H1 (cell line): ENCODE results near the gene NCAPG2. TPM values are rescaled to one million over a fixed set of nuclear protein-coding genes. Genes with fewer than 3 reads are reported as not detected.

Experiments used
- CTCF ChIA-PET: fragments of 300-600 bp; sonication (Branson Sonifier 250); formaldehyde crosslinking; loops from one replicate; lab custom pipeline; 2021; ENCODE audit not compliant: partially characterized antibody; lab: Charles Lee
- POLR2A ChIA-PET: fragments of 300-600 bp; sonication (Branson Sonifier 250); formaldehyde crosslinking; loops from one replicate; lab custom pipeline; 2021; ENCODE audit warnings: inconsistent platforms; ENCODE audit not compliant: partially characterized antibody; lab: Charles Lee
- DNase-seq, 2 experiments: peaks; one replicate each; pipeline versions ENCODE4 v3.0.0 to v3.0.0-alpha.2; 2010 to 2022; ENCODE audit warnings: low spot score in 2 of 2, low read depth in 1 of 2, mixed read lengths in 1 of 2
- FAIRE-seq: peaks from 2 replicates; lab custom pipeline; 2011; peaks lifted over from hg19 to GRCh38; lab: Jason Lieb, UNC
- H2AFZ ChIP-seq: 2 replicates; pipeline ENCODE4 v1.8.1; 2012; ENCODE audit warnings: low read length, inconsistent platforms
- H2AK5ac ChIP-seq: 2 replicates; pipeline ENCODE4 v1.6.1; 2013; ENCODE audit warnings: low read depth, low read length
- H2BK120ac ChIP-seq: replicated peaks from 2 replicates; pipeline ENCODE3; 2013; ENCODE audit warnings: low read depth, low read length, inconsistent platforms
- H2BK12ac ChIP-seq: 2 replicates; pipeline ENCODE4 v1.6.1; 2013; ENCODE audit warnings: low read depth, low read length
- H2BK15ac ChIP-seq: 2 replicates; pipeline ENCODE4 v1.6.1; 2013; ENCODE audit warnings: low read length
- H2BK20ac ChIP-seq: 2 replicates; pipeline ENCODE4 v1.6.1; 2013; ENCODE audit warnings: low read length
- H2BK5ac ChIP-seq: 2 replicates; pipeline ENCODE4 v1.6.1; 2013; ENCODE audit warnings: low read depth, low read length
- H3K14ac ChIP-seq: 2 replicates; pipeline ENCODE4 v1.6.1; 2013; ENCODE audit warnings: inconsistent platforms; ENCODE audit not compliant: insufficient read length
- H3K18ac ChIP-seq: 2 replicates; pipeline ENCODE4 v1.6.1; 2013; ENCODE audit warnings: low read length; ENCODE audit errors: extremely low read depth
- H3K23ac ChIP-seq: 2 replicates; pipeline ENCODE4 v1.6.1; 2013; ENCODE audit warnings: inconsistent platforms; ENCODE audit not compliant: insufficient read length
- H3K23me2 ChIP-seq: 2 replicates; pipeline ENCODE4 v1.6.1; 2013; ENCODE audit warnings: low read depth, low read length
- H3K27ac ChIP-seq: 2 replicates; pipeline ENCODE4 v1.6.1; 2011; ENCODE audit warnings: low read depth, low read length, inconsistent platforms
- H3K27me3 ChIP-seq, 4 experiments: replicated peaks in 1 of 4; 1 replicate in 1 of 4; 2 replicates in 3 of 4; pipeline versions ENCODE4 v1.6.1 to v1.8.1; 2011 to 2013; ENCODE audit warnings: low read length in 3 of 4, mild to moderate bottlenecking in 3 of 4, inconsistent platforms in 2 of 4, mixed read lengths in 2 of 4, moderate library complexity in 1 of 4; ENCODE audit not compliant: control insufficient read depth in 3 of 4, insufficient read depth in 3 of 4; ENCODE audit errors: extremely low read depth in 1 of 4
- H3K36me3 ChIP-seq, 4 experiments: 2 replicates each; pipeline versions ENCODE4 v1.6.1 to v1.8.1; 2011 to 2013; ENCODE audit warnings: mild to moderate bottlenecking in 4 of 4, low read length in 3 of 4, moderate library complexity in 2 of 4, control low read depth in 1 of 4, inconsistent platforms in 1 of 4; ENCODE audit not compliant: insufficient read depth in 4 of 4, control insufficient read depth in 2 of 4
- H3K4ac ChIP-seq: replicated peaks from 2 replicates; pipeline ENCODE3; 2013; ENCODE audit warnings: low read length, low read depth, mixed read lengths, inconsistent platforms; ENCODE audit not compliant: insufficient read length
- H3K4me1 ChIP-seq, 4 experiments: replicated peaks in 1 of 4; 1 replicate in 1 of 4; 2 replicates in 3 of 4; pipeline versions ENCODE4 v1.6.1 to v1.8.1; 2011 to 2013; ENCODE audit warnings: low read length in 3 of 4, inconsistent platforms in 2 of 4, mixed read lengths in 1 of 4; ENCODE audit not compliant: insufficient read depth in 4 of 4, control insufficient read depth in 3 of 4
- H3K4me2 ChIP-seq, 2 experiments: 2 replicates each; pipeline versions ENCODE4 v1.6.1 to v1.8.1; 2011 to 2013; ENCODE audit warnings: low read depth in 2 of 2, low read length in 2 of 2, control low read depth in 1 of 2, inconsistent platforms in 1 of 2, mild to moderate bottlenecking in 1 of 2; ENCODE audit not compliant: insufficient read depth in 1 of 2
- H3K4me3 ChIP-seq, 4 experiments: fragments of 200-600, 300-600 bp in 1 of 4; sonication (generic), shearing (Covaris generic), sonication (Bioruptor Twin) in 1 of 4; 2 replicates each; pipeline versions ENCODE4 v1.5.1 to v1.8.1; 2011 to 2016; ENCODE audit warnings: low read length in 4 of 4, low read depth in 3 of 4, control low read depth in 2 of 4, inconsistent platforms in 2 of 4, mild to moderate bottlenecking in 2 of 4, mixed read lengths in 1 of 4, moderate library complexity in 1 of 4; ENCODE audit not compliant: insufficient read depth in 2 of 4; ENCODE audit errors: extremely low read depth in 1 of 4
- H3K56ac ChIP-seq: replicated peaks from 2 replicates; pipeline ENCODE3; 2013; ENCODE audit warnings: low read depth, mild to moderate bottlenecking, mixed read lengths, low read length, inconsistent platforms; ENCODE audit not compliant: insufficient read length
- H3K79me1 ChIP-seq: 2 replicates; pipeline ENCODE4 v1.6.1; 2013; ENCODE audit warnings: low read depth, low read length, control low read depth
- H3K79me2 ChIP-seq, 2 experiments: 2 replicates each; pipeline versions ENCODE4 v1.6.1 to v1.8.1; 2012 to 2013; ENCODE audit warnings: low read length in 2 of 2, mild to moderate bottlenecking in 2 of 2, inconsistent platforms in 1 of 2; ENCODE audit not compliant: insufficient read depth in 2 of 2, control insufficient read depth in 1 of 2
- H3K9ac ChIP-seq, 4 experiments: replicated peaks in 1 of 4; 1 replicate in 1 of 4; 2 replicates in 3 of 4; pipeline versions ENCODE4 v1.6.1 to v1.8.1; 2011 to 2013; ENCODE audit warnings: low read depth in 3 of 4, low read length in 3 of 4, control low read depth in 2 of 4, mild to moderate bottlenecking in 2 of 4, moderate library complexity in 2 of 4, inconsistent platforms in 1 of 4; ENCODE audit errors: extremely low read depth in 1 of 4
- H3K9me3 ChIP-seq, 2 experiments: 2 replicates each; pipeline versions ENCODE4 v1.6.1 to v1.8.1; 2012 to 2013; ENCODE audit warnings: mild to moderate bottlenecking in 2 of 2, moderate library complexity in 2 of 2, control low read depth in 1 of 2, inconsistent platforms in 1 of 2, low read depth in 1 of 2, low read length in 1 of 2, mixed read lengths in 1 of 2; ENCODE audit not compliant: insufficient read depth in 2 of 2
- H4K20me1 ChIP-seq, 2 experiments: replicated peaks in 1 of 2; 2 replicates each; pipeline versions ENCODE3 to v1.8.1; 2011 to 2013; ENCODE audit warnings: inconsistent platforms in 2 of 2, low read length in 2 of 2, mild to moderate bottlenecking in 1 of 2; ENCODE audit not compliant: insufficient read depth in 2 of 2, control insufficient read depth in 1 of 2
- H4K5ac ChIP-seq: 2 replicates; pipeline ENCODE4 v1.6.1; 2013; ENCODE audit warnings: low read length, low read depth, mixed read lengths, inconsistent platforms; ENCODE audit not compliant: insufficient read length
- H4K8ac ChIP-seq: 2 replicates; pipeline ENCODE4 v1.8.0; 2013; ENCODE audit warnings: mild to moderate bottlenecking, moderate library complexity, low read length, inconsistent platforms; ENCODE audit not compliant: insufficient read depth; ENCODE audit errors: extremely low read depth
- H4K91ac ChIP-seq: replicated peaks from 2 replicates; pipeline ENCODE3; 2013; ENCODE audit warnings: low read length, mixed read lengths, inconsistent platforms; ENCODE audit not compliant: insufficient read length
- EP300 ChIP-seq, 2 experiments: IDR thresholded peaks; 1 replicate in 1 of 2; 2 replicates in 1 of 2; pipeline ENCODE4 v1.6.1; 2011 to 2012; ENCODE audit warnings: low read depth in 2 of 2, low read length in 2 of 2, mild to moderate bottlenecking in 2 of 2, borderline replicate concordance in 1 of 2, inconsistent platforms in 1 of 2, moderate library complexity in 1 of 2
- FOSL1 ChIP-seq: IDR thresholded peaks from 2 replicates; pipeline ENCODE4 v1.6.1; 2011; ENCODE audit warnings: mild to moderate bottlenecking, low read depth, low read length, moderate library complexity; ENCODE audit not compliant: insufficient read depth
- HDAC2 ChIP-seq, 2 experiments: fragments of 300-600 bp in 1 of 2; sonication (generic) in 1 of 2; IDR thresholded peaks; 2 replicates each; pipeline ENCODE4 v1.6.1; 2011 to 2012; ENCODE audit warnings: low read depth in 2 of 2, low read length in 2 of 2, mild to moderate bottlenecking in 2 of 2, moderate library complexity in 2 of 2, borderline replicate concordance in 1 of 2, inconsistent platforms in 1 of 2
- HDAC6 ChIP-seq: IDR thresholded peaks from one replicate; pipeline ENCODE4 v1.7.1; 2012; ENCODE audit warnings: low read depth, mild to moderate bottlenecking, inconsistent platforms, low read length, moderate library complexity
- MAFK ChIP-seq: IDR thresholded peaks from 2 replicates; pipeline ENCODE4 v1.6.1; 2012; ENCODE audit warnings: low read depth, mild to moderate bottlenecking, improper control_type of control experiment, low read length
- PHF8 ChIP-seq: fragments of 200-600 bp; sonication (generic); conservative IDR thresholded peaks from 2 replicates; pipeline ENCODE4 v1.7.1; 2012; ENCODE audit warnings: low read depth, mild to moderate bottlenecking, inconsistent platforms, low read length, moderate library complexity
- POU5F1 ChIP-seq: IDR thresholded peaks from 2 replicates; pipeline ENCODE4 v1.6.1; 2011; ENCODE audit warnings: low read depth, mild to moderate bottlenecking, low read length, moderate library complexity
- SIN3A ChIP-seq, 2 experiments: IDR thresholded peaks in 1 of 2; conservative IDR thresholded peaks in 1 of 2; 2 replicates each; pipeline ENCODE4 v1.6.1; 2011 to 2012; ENCODE audit warnings: low read length in 2 of 2, improper control_type of control experiment in 1 of 2, low read depth in 1 of 2, mild to moderate bottlenecking in 1 of 2
- SIRT6 ChIP-seq: IDR thresholded peaks from one replicate; pipeline ENCODE4 v1.7.1; 2012; ENCODE audit warnings: low read length, inconsistent platforms
- SP1 ChIP-seq: IDR thresholded peaks from 2 replicates; pipeline ENCODE4 v1.6.1; 2011; ENCODE audit warnings: low read depth, low read length
- SUZ12 ChIP-seq: fragments of 200-600 bp; sonication (generic); IDR thresholded peaks from 2 replicates; pipeline ENCODE4 v1.6.1; 2012; ENCODE audit warnings: mild to moderate bottlenecking, inconsistent platforms, low read length, moderate library complexity, mixed read lengths
- TAF7 ChIP-seq: optimal IDR thresholded peaks from 2 replicates; pipeline ENCODE3; 2011; ENCODE audit warnings: low read depth, mild to moderate bottlenecking, inconsistent platforms, low read length, moderate library complexity, borderline replicate concordance
- WGBS, 2 experiments: shearing (Covaris generic) in 1 of 2; methylation state at CpG; one replicate each; pipeline versions ENCODE4 v1.1.6 to v1.1.7; 2013 to 2015; ENCODE audit warnings: low lambda C conversion rate in 2 of 2, mixed read lengths in 2 of 2, inconsistent platforms in 1 of 2, low coverage in 1 of 2, missing lambda C conversion rate in 1 of 2; ENCODE audit not compliant: insufficient replicate concordance in 2 of 2, insufficient coverage in 1 of 2, insufficient read length in 1 of 2; ENCODE audit errors: extremely low coverage in 1 of 2, missing lambda C conversion rate in 1 of 2; 5-methylcytosine and 5-hydroxymethylcytosine counted together
- polyA plus RNA-seq, 7 experiments: library from polyadenylated mRNA; depleted of rRNA in 3 of 7; stranded (reverse) in 5 of 7; unstranded in 2 of 7; fragments of >200 nt in 5 of 7; fragments of 200-250 nt in 2 of 7; gene quantifications; 1 replicate in 5 of 7; 2 replicates in 1 of 7; 4 replicates in 1 of 7; pipeline versions ENCODE4 v1.2.1 to v1.2.3, GENCODE V29; 2011 to 2013; ENCODE audit warnings: missing spikeins in 2 of 7, mixed read lengths in 2 of 7
- total RNA-seq: library from RNA; stranded (reverse); fragmentation: NEBNext Ultra II Directional; extraction: Animal tissue kit (Norgen Biotek cat#: 25700); gene quantifications from 2 replicates; pipeline ENCODE4 v1.2.1, GENCODE V29; 2021
- TF ChIP-seq, protein P1 (sequence below): IDR thresholded peaks from 2 replicates; pipeline ENCODE4 v1.6.1; 2012; ENCODE audit warnings: inconsistent platforms

The NCAPG2 gene
- total and polyA plus RNA-seq, 2 of the 8 experiments (the other 6 are each of a cell fraction or from before 2014, with no cell fraction given) = 49.9 to 119 TPM

DNA sequence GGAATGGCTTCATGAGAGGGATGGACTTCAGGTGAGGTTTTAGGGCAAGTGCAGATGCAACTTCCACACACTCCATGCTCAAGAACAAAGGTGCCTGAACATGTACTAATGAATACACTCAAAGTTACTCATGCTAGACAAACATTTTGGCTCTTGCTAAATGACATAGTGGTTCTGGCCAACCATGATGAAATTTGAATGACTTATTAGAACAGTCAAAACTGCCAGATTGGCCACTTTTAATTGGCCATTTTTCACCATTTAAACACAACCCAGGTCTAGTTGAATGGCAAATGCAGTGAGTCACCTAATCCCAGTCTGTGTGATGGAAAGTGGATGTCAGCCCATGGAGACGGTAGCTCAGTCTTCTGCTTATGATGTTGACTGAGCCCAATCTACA lies 112.1 kb downstream of the NCAPG2 start:
- no peak overlapping the region for H3K14ac ChIP-seq
- no peak for FAIRE-seq
- TF ChIP-seq MAFK = no peak
- TF ChIP-seq HDAC2 (IDR thresholded peaks at IDR 0.05; ENCODE audit: borderline replicate concordance in 1 of 2, low read depth in 2 of 2, low read length in 2 of 2) = no peak
- TF ChIP-seq SUZ12 = no peak
- TF ChIP-seq EP300 (IDR thresholded peaks at IDR 0.05; ENCODE audit: borderline replicate concordance in 1 of 2, low read depth in 2 of 2, low read length in 2 of 2) = no peak
- no peak for TF ChIP-seq FOSL1
- TF ChIP-seq, protein P1, sequence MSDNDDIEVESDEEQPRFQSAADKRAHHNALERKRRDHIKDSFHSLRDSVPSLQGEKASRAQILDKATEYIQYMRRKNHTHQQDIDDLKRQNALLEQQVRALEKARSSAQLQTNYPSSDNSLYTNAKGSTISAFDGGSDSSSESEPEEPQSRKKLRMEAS = no peak
- no peak for TF ChIP-seq SP1
- TF ChIP-seq SIN3A (conservative IDR thresholded peaks at IDR 0.05 in 1 of 2, IDR thresholded peaks at IDR 0.05 in 1 of 2; ENCODE audit: low read depth in 1 of 2, low read length in 2 of 2) = no peak
- no peak for TF ChIP-seq SIRT6
- TF ChIP-seq TAF7 = no peak
- no peak for TF ChIP-seq PHF8
- TF ChIP-seq POU5F1 = no peak
- TF ChIP-seq HDAC6 = no peak

More for the DNA sequence above, 112.1 kb downstream of the NCAPG2 start:
- H2BK15ac ChIP-seq = no peak overlapping the region
- DNase-seq = no peak
- H3K27ac ChIP-seq = no peak overlapping the region
- H3K9me3 ChIP-seq = peaks cover 8 to 11% of the 10 kb centered on the region in 2 experiments; a peak in 3 of 4 replicates
- no peak overlapping the region for H3K4me2 ChIP-seq
- H2BK120ac ChIP-seq = no peak overlapping the region
- H3K23ac ChIP-seq = no peak overlapping the region
- H3K56ac ChIP-seq = no peak overlapping the region
- no peak overlapping the region for H2BK5ac ChIP-seq
- no peaks in the 10 kb centered on the region for H3K79me1 ChIP-seq
- H3K4me1 ChIP-seq = peaks cover 0 to 8% (median 4%) of the 10 kb centered on the region in 4 experiments; a peak in 5 of 7 replicates
- H3K18ac ChIP-seq = no peak overlapping the region
- no peak overlapping the region for H2AK5ac ChIP-seq
- peaks cover 0 to 2% (median 0%) of the 10 kb centered on the region in 4 experiments; a peak in 1 of 8 replicates for H3K36me3 ChIP-seq
- ChIA-PET POLR2A (no interaction called here), CTCF (no interaction called here)
- H3K79me2 ChIP-seq = no peaks in the 10 kb centered on the region
- H2BK12ac ChIP-seq = no peak overlapping the region
- H2AFZ ChIP-seq = no peak overlapping the region
- H3K4me3 ChIP-seq = no peak overlapping the region
- no peak overlapping the region for H3K9ac ChIP-seq
- no peak overlapping the region for H3K4ac ChIP-seq
- peaks cover 32 to 53% (median 49%) of the 10 kb centered on the region in 4 experiments for H3K27me3 ChIP-seq
- H4K91ac ChIP-seq = no peak overlapping the region
- no peak overlapping the region for H4K8ac ChIP-seq
- H2BK20ac ChIP-seq = no peak overlapping the region
- peaks cover 14% of the 10 kb centered on the region; the same call in 1 of the 2 replicates for H3K23me2 ChIP-seq
- WGBS, 2 experiments = 90% methylated on average over 1 of the region's 1 CpG; no CpG with 5 or more reads in 1 of the 2 experiments
- peaks cover 3 to 8% of the 10 kb centered on the region in 2 experiments for H4K20me1 ChIP-seq
- H4K5ac ChIP-seq = no peak overlapping the region
